ENCODE data around the gene SLC9A8. TPM values are rescaled to one million over a fixed set of nuclear protein-coding genes. Genes with fewer than 3 reads are reported as not detected.

The SLC9A8 gene
- total and polyA plus RNA-seq, 9 of the 15 experiments (the other 6 are each of a cell fraction or from before 2014, with no cell fraction given): 0.56 to 9.7 (median 5.0) TPM

- TF ChIP-seq ZBTB34 (CRISPR knock-in tag; IDR thresholded peaks at IDR 0.05) (no peak), FOXK2 (conservative IDR thresholded peaks at IDR 0.05 in 1 of 2, IDR thresholded peaks at IDR 0.05 in 1 of 2; ENCODE audit: low read depth in 2 of 2) (peak in 1 of 2 experiments; percentile 35; a peak in 1 of 4 replicates), EP300 (IDR thresholded peaks at IDR 0.05; ENCODE audit: low read length) (peak; percentile 96), BRD9 (IDR thresholded peaks at IDR 0.05; ENCODE audit: low read depth, partially characterized antibody) (peak; percentile 61), MED1 (CRISPR knock-in tag; IDR thresholded peaks at IDR 0.05; ENCODE audit: borderline replicate concordance) (no peak), KLF1 (tag; IDR thresholded peaks at IDR 0.05) (no peak), ZNF263 (CRISPR knock-in tag; IDR thresholded peaks at IDR 0.05; ENCODE audit: borderline replicate concordance) (no peak), MAFG (tag; conservative IDR thresholded peaks at IDR 0.05) (no peak), ATF1 (CRISPR knock-in tag; IDR thresholded peaks at IDR 0.05) (no peak), ATF1 (tag; IDR thresholded peaks at IDR 0.05) (peak; percentile 91), NFRKB (IDR thresholded peaks at IDR 0.05; ENCODE audit: low read depth) (0 out of 2 replicates have a peak, but pooled peaks have one; percentile 35), MLLT1 (IDR thresholded peaks at IDR 0.05) (peak in 1 of 2 experiments; percentile 65; a peak in 1 of 4 replicates), L3MBTL2 (IDR thresholded peaks at IDR 0.05) (peak; percentile 31; the same call in 1 of the 2 replicates), CEBPZ (IDR thresholded peaks at IDR 0.05; ENCODE audit: borderline replicate concordance, low read depth, low read length) (no peak), TBL1XR1 (IDR thresholded peaks at IDR 0.05; ENCODE audit: low read length in 2 of 2) (peak; percentile 45 to 78; a peak in 3 of 4 replicates), MECOM (CRISPR knock-in tag; IDR thresholded peaks at IDR 0.05) (peak; percentile 66), ZNF740 (CRISPR knock-in tag; IDR thresholded peaks at IDR 0.05) (no peak), ZNF740 (tag; IDR thresholded peaks at IDR 0.05) (peak in 1 of 2 experiments; percentile 57; a peak in 1 of 4 replicates), RBM39 (optimal IDR thresholded peaks at IDR 0.05; ENCODE audit: low read depth, low read length) (no peak), TRIM28 (IDR thresholded peaks at IDR 0.05) (no peak; the same call in 1 of the 2 replicates), MTA3 (IDR thresholded peaks at IDR 0.05; ENCODE audit: borderline replicate concordance) (peak; percentile 80), RCOR1 (IDR thresholded peaks at IDR 0.05; ENCODE audit: borderline replicate concordance in 1 of 2, low read depth in 2 of 2, low read length in 2 of 2) (peak; percentile 34 to 93; a peak in 3 of 4 replicates)
Observed at GRCh38 chr20:49790077-49790798, 22.4 kb upstream of the SLC9A8 start (continued).

All from K562 (cell line).